ENCODE data around the gene TRIM4. TPM values are rescaled to one million over a fixed set of nuclear protein-coding genes. Genes with fewer than 3 reads are reported as not detected.

Gene TRIM4, protein sequence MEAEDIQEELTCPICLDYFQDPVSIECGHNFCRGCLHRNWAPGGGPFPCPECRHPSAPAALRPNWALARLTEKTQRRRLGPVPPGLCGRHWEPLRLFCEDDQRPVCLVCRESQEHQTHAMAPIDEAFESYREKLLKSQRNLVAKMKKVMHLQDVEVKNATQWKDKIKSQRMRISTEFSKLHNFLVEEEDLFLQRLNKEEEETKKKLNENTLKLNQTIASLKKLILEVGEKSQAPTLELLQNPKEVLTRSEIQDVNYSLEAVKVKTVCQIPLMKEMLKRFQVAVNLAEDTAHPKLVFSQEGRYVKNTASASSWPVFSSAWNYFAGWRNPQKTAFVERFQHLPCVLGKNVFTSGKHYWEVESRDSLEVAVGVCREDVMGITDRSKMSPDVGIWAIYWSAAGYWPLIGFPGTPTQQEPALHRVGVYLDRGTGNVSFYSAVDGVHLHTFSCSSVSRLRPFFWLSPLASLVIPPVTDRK
- total RNA-seq: 11.1 and 22.4 TPM in 2 replicates

DNA sequence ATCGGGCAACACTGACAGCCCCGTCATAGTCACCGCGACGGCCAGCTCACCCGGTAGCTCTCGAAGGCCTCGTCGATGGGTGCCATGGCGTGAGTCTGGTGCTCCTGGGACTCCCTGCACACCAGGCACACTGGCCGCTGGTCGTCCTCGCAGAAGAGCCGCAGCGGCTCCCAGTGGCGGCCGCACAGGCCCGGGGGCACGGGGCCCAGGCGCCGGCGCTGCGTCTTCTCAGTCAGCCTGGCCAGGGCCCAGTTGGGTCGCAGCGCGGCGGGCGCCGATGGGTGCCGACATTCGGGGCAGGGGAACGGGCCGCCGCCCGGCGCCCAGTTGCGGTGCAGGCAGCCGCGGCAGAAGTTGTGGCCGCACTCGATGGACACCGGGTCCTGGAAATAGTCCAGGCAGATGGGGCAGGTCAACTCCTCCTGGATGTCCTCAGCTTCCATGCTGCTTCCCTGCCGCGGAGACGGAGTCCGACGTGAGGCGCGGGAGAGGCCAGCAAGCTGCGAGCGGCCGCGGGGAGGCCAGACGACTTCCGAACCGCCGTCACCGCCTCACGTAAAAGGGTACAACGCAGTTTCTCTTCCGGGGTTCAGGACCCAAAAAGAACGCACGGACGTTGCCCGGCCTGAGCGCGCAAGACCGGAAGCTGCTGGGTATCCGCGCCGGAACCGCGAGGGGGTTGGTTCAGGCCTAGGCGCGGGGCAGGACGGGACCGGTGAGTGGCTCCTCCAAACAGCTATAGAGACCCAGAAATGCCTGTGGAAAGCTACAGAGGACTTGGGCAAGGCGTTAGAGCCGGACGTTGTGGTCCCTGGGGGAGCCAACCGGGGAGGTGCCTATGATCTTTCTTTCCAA lies at the start of gene TRIM4:
TRIM4 (minus strand) TSS at position 572 of the 855 bp plus-strand sequence; CDS start at position 443, 129 bp downstream.

GRCh38 chr7:99928994-99929729 lies 9.8 kb upstream of the TRIM4 start, which contains the start of gene GJC3:
TSS of gene GJC3 (minus strand) at chr7:99929620. CDS start at chr7:99929620, 0 bp downstream.

GRCh38 chr7:99876933-99877332 lies 42.4 kb downstream of the TRIM4 start, which contains the start of gene OR2AE1:
TSS of gene OR2AE1 (minus strand) at chr7:99877033. CDS start at chr7:99877033, 0 bp downstream.

Other genes starting within 250 kb of the TRIM4 start
- gene CYP3A5, start 239.5 kb downstream of the TRIM4 start, total RNA-seq: 0.16 and 3.4 TPM in 2 replicates
- gene CYP3A7, start 184.3 kb downstream of the TRIM4 start, total RNA-seq: not detected in 2 replicates
- under 0.01 TPM in 1 of 2 replicates, not detected in the other for gene CYP3A4, start 135.3 kb downstream of the TRIM4 start, total RNA-seq
- not detected in 2 replicates for gene CYP3A43, start 91.5 kb downstream of the TRIM4 start, total RNA-seq
- gene OR2AE1, start 42.5 kb downstream of the TRIM4 start, total RNA-seq: not detected in 2 replicates
- gene GJC3, start 10.1 kb upstream of the TRIM4 start, total RNA-seq: not detected in 2 replicates
- gene AZGP1, start 56.5 kb upstream of the TRIM4 start, total RNA-seq: 0.49 TPM in 1 of 2 replicates, not detected in the other
- gene ZKSCAN1, start 96.1 kb upstream of the TRIM4 start, total RNA-seq: 9.5 and 22.1 TPM in 2 replicates
- 5.9 and 12.8 TPM in 2 replicates for gene ZSCAN21, start 130.2 kb upstream of the TRIM4 start, total RNA-seq
- gene ZNF3, start 162.2 kb upstream of the TRIM4 start, total RNA-seq: 14.0 and 22.6 TPM in 2 replicates
- gene COPS6, start 169.4 kb upstream of the TRIM4 start, total RNA-seq: 64.1 and 82.9 TPM in 2 replicates
- gene MCM7, start 181.9 kb upstream of the TRIM4 start, total RNA-seq: 43.5 and 242 TPM in 2 replicates
- 21.3 and 31.3 TPM in 2 replicates for gene AP4M1, start 182.1 kb upstream of the TRIM4 start, total RNA-seq
- gene TAF6, start 199.8 kb upstream of the TRIM4 start, total RNA-seq: 62.0 and 104 TPM in 2 replicates
- gene CNPY4, start 200.1 kb upstream of the TRIM4 start, total RNA-seq: 11.2 and 12.5 TPM in 2 replicates
- gene MBLAC1, start 207.4 kb upstream of the TRIM4 start, total RNA-seq: 2.2 and 2.8 TPM in 2 replicates
- gene LAMTOR4, start 229.4 kb upstream of the TRIM4 start, total RNA-seq: 166 and 186 TPM in 2 replicates
- 9.8 and 13.1 TPM in 2 replicates for gene TRAPPC14, start 239.2 kb upstream of the TRIM4 start, total RNA-seq
- 1.3 and 2.7 TPM in 2 replicates for gene GAL3ST4, start 249.1 kb upstream of the TRIM4 start, total RNA-seq